Hepatic stellate cell (primary cell): ENCODE data around the gene DLGAP5.
A peak's percentile ranks its signal among the peaks of the same experiment; 100 is the strongest.

ENCODE experiments used
- DNase-seq: peaks from one replicate; pipeline ENCODE4 v3.0.0; 2011; ENCODE audit warnings: low spot score

DLGAP5 gene

DNA sequence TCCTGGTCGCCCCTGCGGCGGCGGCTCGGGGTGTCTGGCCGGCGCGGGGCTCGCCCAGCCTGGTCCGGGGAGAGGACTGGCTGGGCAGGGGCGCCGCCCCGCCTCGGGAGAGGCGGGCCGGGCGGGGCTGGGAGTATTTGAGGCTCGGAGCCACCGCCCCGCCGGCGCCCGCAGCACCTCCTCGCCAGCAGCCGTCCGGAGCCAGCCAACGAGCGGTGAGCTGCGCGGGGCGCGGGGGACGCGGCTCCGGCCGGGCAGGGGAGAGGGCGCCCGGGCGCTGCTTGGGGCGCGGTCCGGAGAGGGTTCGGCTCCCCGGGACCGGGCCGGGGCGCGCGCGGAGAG lies 62.3 kb downstream of the DLGAP5 start, which contains the start of gene LGALS3:
TSS of gene LGALS3 (plus strand) at position 167 of the 342 bp plus-strand sequence. CDS start 8,122 bp downstream, outside the sequence.
- DNase-seq = peak; percentile 85

GRCh38 chr14:55128386-55129085 lies 62.8 kb downstream of the DLGAP5 start:
- no peak for DNase-seq

DNA sequence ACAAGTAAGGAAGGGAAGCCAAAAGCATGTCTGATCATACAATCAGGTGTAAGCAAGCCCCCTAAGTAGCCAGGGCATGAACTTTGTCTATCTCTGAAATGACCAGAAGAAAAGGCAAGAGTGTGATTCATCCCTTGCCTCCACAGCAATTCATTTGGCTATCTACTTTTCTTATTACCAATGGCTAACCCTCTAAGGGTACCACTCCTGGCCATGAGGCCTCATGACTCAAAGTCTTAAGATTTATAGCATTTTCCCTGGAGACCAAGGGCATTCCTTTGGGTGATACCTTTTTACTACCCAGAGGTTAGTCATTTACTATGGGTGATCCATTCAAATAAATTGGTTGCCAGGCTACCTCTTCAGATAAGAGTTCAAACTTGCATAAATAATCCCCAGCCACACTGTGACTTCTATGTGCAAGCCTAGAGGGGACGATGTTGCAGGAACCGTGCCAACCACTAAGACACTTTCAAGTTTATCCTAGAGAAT lies 63.9 kb downstream of the DLGAP5 start:
- DNase-seq = peak; percentile 58

DNA sequence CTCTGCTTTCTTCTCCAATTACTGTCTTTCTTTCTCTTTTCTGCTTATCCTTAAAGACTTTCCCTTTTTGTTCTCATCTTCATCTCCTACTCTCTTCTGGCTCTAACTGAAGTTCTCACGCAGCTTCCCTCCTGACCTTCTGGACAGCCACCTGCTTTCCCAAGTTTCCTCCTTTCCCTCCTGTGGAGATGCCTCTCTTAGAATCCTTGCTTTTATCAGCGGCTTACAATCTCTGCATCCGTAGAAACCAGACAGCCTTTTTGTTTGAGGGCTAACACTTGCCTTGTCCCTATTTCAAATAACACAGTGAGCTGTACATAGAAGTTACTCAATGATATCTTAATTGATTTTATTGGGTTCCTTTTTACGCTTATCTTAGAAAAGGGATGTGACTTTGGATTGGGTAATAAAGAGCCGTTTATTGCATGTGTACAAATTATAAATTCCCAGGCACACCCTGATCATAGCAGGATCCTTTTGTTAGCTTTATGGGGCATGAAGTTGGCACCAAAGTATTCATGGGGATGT lies 64.4 kb downstream of the DLGAP5 start:
- no peak for DNase-seq

GRCh38 chr14:55126034-55126433 lies 65.4 kb downstream of the DLGAP5 start:
- DNase-seq = no peak

- no peak for DNase-seq
Measured at GRCh38 chr14:55125403-55125802, 66.0 kb downstream of the DLGAP5 start.

GRCh38 chr14:55124774-55125386 lies 66.5 kb downstream of the DLGAP5 start:
- DNase-seq = no peak

DNA sequence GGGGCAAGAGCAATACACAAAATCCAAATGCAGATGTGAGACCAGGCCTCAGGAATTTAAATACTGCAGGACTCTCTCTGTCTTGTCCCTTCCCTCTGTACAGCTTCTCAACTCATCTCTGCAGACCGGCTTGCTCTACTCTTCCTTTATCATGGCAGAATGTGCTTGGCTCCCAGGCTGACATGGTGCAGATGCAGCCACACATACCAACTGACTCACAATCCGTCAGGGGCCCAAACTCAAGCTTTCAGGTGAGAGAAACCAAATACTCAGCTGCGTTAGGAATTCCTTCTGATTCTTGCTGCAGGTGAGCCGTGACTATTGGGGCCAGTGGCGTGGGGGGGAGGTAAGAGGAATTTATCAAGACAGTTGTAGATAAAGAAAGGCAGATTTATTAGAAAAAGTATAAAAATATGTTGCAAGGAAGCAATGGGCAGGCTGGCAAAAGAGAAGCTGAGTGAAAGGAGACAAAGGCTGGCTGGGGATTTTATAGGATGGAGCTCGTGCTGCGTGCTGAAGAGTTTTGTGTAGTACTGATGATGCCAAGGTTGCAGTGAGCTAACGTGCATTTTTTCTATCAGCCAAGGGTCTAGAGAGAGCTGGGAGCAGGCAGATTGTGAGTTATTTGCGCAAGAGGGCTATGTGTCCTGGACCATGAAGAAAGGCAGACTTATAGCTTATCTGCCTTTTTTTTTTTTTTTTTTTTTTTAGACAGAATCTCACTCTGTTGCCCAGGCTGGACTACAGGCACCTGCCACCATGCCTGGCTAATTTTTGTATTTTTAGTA lies 67.3 kb downstream of the DLGAP5 start:
- DNase-seq = no peak

- peak; percentile 90 for DNase-seq
Measured at GRCh38 chr14:55123101-55123500, 68.3 kb downstream of the DLGAP5 start.

- no peak for DNase-seq
Measured at GRCh38 chr14:55122440-55122986, 68.9 kb downstream of the DLGAP5 start.

DNA sequence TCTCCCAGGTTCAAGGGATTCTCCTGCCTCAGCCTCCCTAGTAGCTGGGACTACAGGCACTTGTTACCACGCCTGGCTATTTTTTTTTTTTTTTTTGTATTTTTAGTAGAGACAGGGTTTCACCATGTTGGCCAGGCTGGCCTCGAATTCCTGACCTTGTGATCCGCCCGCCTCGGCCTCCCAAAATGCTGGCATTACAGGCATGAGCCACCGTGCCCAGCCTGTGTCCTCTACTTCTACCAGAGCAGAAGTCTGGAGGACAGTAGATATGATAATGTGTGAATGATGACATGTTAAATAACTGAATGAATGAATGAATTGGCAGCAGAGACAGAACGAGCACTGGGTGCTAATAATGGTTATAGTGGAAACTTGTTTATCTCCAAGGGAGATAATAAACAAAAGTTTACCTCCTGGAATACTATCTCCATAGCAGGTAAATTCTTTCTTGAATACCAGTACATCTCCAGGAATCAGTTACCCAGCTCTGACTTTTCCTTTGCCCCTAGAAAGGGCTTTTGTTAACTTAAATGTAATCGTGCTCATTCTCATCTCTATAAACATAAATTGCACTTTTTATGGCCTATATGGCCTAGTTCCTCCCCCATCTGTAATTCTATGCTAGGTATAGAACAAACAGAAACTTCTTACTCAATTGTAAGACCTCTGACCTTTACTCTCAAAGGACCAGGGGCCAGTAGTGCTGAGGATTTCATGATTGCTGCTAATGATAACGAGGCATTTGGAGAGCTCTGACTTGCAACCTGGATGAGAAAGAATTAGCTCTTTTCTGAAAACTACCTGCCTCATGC lies 69.6 kb downstream of the DLGAP5 start:
- DNase-seq = no peak

DNA sequence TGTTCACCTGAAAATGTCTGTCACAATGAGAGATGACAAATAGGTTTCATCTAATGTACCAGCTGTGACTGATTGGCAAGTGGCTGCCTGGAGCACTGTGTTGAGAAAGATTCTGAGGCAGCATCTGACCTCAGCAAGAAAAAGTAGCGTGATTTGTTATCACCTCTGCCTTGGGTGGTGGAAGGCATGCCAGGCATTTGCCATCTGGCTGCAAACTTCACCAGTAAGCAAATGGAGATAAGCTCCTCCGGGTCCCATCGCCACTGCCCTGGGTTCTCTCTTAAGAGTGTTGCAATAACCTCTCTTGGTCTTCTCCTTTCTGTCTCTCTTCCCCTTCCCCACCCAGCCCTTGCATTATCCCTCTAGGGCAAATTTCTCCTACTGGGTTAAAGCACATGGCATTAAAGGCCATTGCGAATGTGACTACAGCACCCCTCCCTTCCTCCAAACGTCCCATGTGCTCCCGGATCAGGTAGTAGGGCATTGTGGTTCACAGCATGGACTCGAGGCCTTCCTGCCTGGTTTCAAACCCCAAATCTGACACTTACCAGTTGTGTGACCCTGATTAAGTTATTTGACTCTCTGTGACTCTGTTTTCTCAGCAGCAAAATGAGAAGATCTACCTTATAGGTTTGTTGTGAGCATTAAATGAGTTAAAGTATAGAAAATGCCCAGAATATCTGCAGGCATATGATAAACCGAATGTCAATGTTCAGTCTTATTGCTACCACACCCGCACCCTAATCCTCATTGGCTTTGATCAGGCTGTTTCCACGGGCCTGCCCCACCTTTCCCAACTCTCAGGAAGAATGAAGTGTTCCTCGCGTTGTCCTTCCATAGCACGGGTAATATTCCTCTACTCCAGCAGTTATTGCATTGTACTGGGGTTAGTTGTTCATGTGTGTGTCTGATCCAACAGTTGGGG lies 70.6 kb downstream of the DLGAP5 start:
- no peak for DNase-seq

- no peak for DNase-seq
Measured at GRCh38 chr14:55118761-55119160, 72.6 kb downstream of the DLGAP5 start.

GRCh38 chr14:55117803-55118441 lies 73.5 kb downstream of the DLGAP5 start:
- DNase-seq = no peak

GRCh38 chr14:55116246-55117030 lies 74.9 kb downstream of the DLGAP5 start:
- DNase-seq = no peak

GRCh38 chr14:55115861-55116245 lies 75.5 kb downstream of the DLGAP5 start:
- no peak for DNase-seq

- DNase-seq = no peak
Measured at GRCh38 chr14:55115460-55115859, 75.9 kb downstream of the DLGAP5 start.

DNA sequence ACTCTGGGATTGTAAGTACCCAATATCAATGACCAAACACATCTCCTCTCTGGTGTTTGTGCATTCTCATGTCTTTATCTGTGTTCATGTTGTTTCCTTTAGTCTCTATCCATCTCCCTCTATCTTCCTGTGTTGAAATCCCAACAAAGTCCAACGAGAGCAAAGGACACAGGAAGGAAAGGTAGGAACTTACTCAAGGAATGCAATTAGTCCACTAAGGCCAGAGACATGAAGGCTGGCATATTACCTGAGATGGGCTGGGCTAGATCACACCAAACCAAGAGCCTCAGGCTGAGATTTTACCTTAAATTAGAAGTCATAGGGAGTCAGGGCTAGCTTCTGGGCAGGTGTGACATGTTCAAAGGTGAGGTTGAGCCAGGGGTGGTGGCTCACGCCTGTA lies 76.7 kb downstream of the DLGAP5 start:
- no peak for DNase-seq

DNA sequence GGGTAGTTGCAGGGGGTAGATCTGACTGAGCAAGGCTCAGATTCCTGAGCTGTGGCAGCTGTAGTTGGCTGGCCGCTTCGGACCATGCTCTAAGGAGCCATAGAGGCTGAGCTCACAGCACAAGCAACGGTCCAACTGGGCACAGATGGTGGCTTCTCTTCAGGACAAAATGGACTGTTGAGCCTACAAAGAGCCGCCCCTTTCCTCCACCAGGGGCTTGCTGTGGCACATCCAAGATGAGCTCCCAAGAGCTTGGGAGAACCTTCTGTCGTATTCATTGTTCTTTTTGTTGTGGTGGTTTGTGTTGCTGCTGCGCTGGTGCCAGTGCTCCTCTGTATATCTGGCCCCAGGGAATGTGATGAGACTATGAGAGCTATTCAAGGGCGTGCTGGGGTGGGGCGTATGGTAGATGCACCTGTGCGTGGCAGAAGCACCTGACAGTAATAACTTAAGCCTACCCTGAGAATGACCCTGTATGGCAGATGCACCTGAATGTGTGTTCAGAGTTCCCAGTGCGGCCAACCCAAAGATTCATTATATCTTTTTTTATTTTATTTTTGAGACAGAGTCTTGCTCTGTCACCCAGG lies 80.2 kb downstream of the DLGAP5 start:
- no peak for DNase-seq
